Heart left ventricle (tissue), 16 donors: ENCODE data around the gene SEC61B. TPM values are rescaled to one million over a fixed set of nuclear protein-coding genes. Genes with fewer than 3 reads are reported as not detected.

Experiments used
- ATAC-seq, 4 donors: fragments of 200-7000 bp; cut with Tn5 transposase; one replicate each; pipeline ENCODE4 v1.9.1; 2020 to 2022; ENCODE audit warnings: moderate library complexity in 4 of 4, mild to moderate bottlenecking in 3 of 4, moderate number of reproducible peaks in 1 of 4
- DNase-seq, 5 donors: peaks; one replicate each; pipeline ENCODE4 v3.0.0-alpha.2; 2020
- H3K27ac ChIP-seq, 12 donors: fragments of 200-600 bp; sonication (generic) in 4 of 12; one replicate each; pipeline versions ENCODE4 v1.5.0 to v1.8.0; 2016 to 2022; ENCODE audit warnings: mild to moderate bottlenecking in 2 of 12
- H3K27me3 ChIP-seq, 9 donors: fragments of 200-600 bp; sonication (generic) in 2 of 9; one replicate each; pipeline versions ENCODE4 v1.5.1 to v1.8.0; 2016 to 2022; ENCODE audit warnings: mild to moderate bottlenecking in 3 of 9
- H3K36me3 ChIP-seq, 9 donors: fragments of 200-600 bp; sonication (generic) in 2 of 9; one replicate each; pipeline versions ENCODE4 v1.5.0 to v1.8.0; 2018 to 2022; ENCODE audit warnings: mild to moderate bottlenecking in 2 of 9
- H3K4me1 ChIP-seq, 12 donors: fragments of 200-600 bp; sonication (generic) in 4 of 12; one replicate each; pipeline versions ENCODE4 v1.5.0 to v1.8.0; 2016 to 2022; ENCODE audit warnings: mild to moderate bottlenecking in 3 of 12
- H3K4me3 ChIP-seq, 12 donors: fragments of 200-600 bp; sonication (generic) in 4 of 12; one replicate each; pipeline versions ENCODE4 v1.5.0 to v1.8.0; 2017 to 2022; ENCODE audit warnings: mild to moderate bottlenecking in 9 of 12, moderate library complexity in 4 of 12
- H3K9me3 ChIP-seq, 12 donors: fragments of 200-600 bp; sonication (generic) in 4 of 12; one replicate each; pipeline versions ENCODE4 v1.5.0 to v1.8.0; 2016 to 2022; ENCODE audit warnings: mild to moderate bottlenecking in 1 of 12
- POLR2A ChIP-seq, 2 donors: fragments of 450-650 bp; IDR thresholded peaks; one replicate each; pipeline ENCODE4 v1.6.1; 2017; ENCODE audit warnings: antibody characterized with exemption in 2 of 2, mild to moderate bottlenecking in 2 of 2, moderate library complexity in 2 of 2
- WGBS, 4 donors: extraction: QIAGEN DNeasy Blood & Tissue Kit in 2 of 4; methylation state at CpG; one replicate each; pipeline versions ENCODE4 v1.1.5 to v1.1.7; 2013 to 2018; 5-methylcytosine and 5-hydroxymethylcytosine counted together
- intact Hi-C, 10 donors: fragments of 100-400 bp; cut with DNase I; formaldehyde crosslinking; loops; one replicate each; pipeline versions ENCODE4 v1.11.1 to v1.14.2; 2022
- polyA plus RNA-seq, 2 donors: library from polyadenylated mRNA; stranded (reverse); fragments of 200-250 nt; gene quantifications; one replicate each; pipeline ENCODE4 v1.2.3, GENCODE V29; 2013
- total RNA-seq, 9 donors: library from RNA; depleted of rRNA in 2 of 9; stranded (reverse); fragments of >200 nt in 2 of 9; fragmentation: NEBNext Ultra II Directional in 3 of 9; extraction: Animal tissue kit (Norgen Biotek cat#: 25700) in 3 of 9; gene quantifications; one replicate each; pipeline versions ENCODE4 v1.1.0 to v1.2.4, GENCODE V29; 2016 to 2023
- TF ChIP-seq, protein P1 (sequence below), 12 donors: fragments of 200-600 bp; sonication (generic) in 4 of 12; IDR thresholded peaks; one replicate each; pipeline versions ENCODE4 v1.5.0 to v1.8.0; 2018 to 2022; ENCODE audit warnings: antibody characterized with exemption in 12 of 12, mild to moderate bottlenecking in 5 of 12
- donor health status: ischemic (EF 13 %, LVEDD 7.1; RV severe dilation, severe dysfunction).
- donor health status: healthy with polysubstance abuse.
- donor health status: DM: no; HTN: yes; CAD: no.
- donor health status: DM: no; HTN: no; CAD: no.
- donor health status: ischemic (EF 25% LVEDD 6.9; RV normal size, moderate dysfunction).
- donor health status: ischemic (EF 25% LVEDD 5.7; RV mildly dilated, moderate dysfunction).
- donor health status: healthy.
- donor health status: DM: yes; HTN: yes; CAD: no.
- donor health status: ischemic (EF 35%, LVEDD 5.7; RV mildly dilated, moderate dysfunction).
- donor health status: nonischemic (EF 11% LVEDD 7.7; RV severe dilation, severe dysfunction).
- donor health status: DM: yes; HTN: yes; CAD: no.
- donor health status: PGD.
- donor health status: ischemic (EF 29% LVEDD 5.4; RV normal size, mild dysfunction).
- donor health status: nonischemic (EF 23%, LVEDD 6.1; RV moderate dilation, normal function).

Gene SEC61B
- total and polyA plus RNA-seq, 11 donors, result 29.9 to 165 (median 40.6) TPM

DNA sequence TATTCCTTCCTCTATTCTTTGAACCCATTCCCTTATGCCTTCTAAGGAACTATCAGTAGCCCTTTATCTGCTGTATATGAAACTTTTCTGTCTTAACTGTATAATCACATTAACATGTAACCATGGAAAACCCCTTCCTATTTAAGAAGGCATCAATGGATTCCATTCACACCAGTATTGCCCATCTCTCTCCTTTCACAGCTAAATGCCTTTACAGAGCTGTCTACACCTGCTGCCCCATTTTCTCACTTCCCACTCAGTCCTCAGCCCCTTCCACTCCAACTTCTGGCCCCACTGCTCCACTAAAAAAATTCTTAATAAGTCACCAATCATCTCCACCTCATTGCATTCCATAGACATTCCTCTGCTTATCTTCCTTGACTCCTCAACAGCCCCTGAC lies 50.8 kb downstream of the SEC61B start:
- H3K9me3 ChIP-seq, result no peaks in the 10 kb centered on the region
- H3K4me3 ChIP-seq, result no peak overlapping the region
- intact Hi-C loops, result no loop called here
- DNase-seq (no peak), ATAC-seq (no peak)
- TF ChIP-seq, protein P1, sequence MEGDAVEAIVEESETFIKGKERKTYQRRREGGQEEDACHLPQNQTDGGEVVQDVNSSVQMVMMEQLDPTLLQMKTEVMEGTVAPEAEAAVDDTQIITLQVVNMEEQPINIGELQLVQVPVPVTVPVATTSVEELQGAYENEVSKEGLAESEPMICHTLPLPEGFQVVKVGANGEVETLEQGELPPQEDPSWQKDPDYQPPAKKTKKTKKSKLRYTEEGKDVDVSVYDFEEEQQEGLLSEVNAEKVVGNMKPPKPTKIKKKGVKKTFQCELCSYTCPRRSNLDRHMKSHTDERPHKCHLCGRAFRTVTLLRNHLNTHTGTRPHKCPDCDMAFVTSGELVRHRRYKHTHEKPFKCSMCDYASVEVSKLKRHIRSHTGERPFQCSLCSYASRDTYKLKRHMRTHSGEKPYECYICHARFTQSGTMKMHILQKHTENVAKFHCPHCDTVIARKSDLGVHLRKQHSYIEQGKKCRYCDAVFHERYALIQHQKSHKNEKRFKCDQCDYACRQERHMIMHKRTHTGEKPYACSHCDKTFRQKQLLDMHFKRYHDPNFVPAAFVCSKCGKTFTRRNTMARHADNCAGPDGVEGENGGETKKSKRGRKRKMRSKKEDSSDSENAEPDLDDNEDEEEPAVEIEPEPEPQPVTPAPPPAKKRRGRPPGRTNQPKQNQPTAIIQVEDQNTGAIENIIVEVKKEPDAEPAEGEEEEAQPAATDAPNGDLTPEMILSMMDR (IDR thresholded peaks at IDR 0.05), result no peak
- no peak for TF ChIP-seq POLR2A (IDR thresholded peaks at IDR 0.05)
- no peaks in the 10 kb centered on the region for H3K27me3 ChIP-seq
- no peaks in the 10 kb centered on the region for H3K36me3 ChIP-seq
- no peak overlapping the region for H3K27ac ChIP-seq
- no peaks in the 10 kb centered on the region for H3K4me1 ChIP-seq

DNA sequence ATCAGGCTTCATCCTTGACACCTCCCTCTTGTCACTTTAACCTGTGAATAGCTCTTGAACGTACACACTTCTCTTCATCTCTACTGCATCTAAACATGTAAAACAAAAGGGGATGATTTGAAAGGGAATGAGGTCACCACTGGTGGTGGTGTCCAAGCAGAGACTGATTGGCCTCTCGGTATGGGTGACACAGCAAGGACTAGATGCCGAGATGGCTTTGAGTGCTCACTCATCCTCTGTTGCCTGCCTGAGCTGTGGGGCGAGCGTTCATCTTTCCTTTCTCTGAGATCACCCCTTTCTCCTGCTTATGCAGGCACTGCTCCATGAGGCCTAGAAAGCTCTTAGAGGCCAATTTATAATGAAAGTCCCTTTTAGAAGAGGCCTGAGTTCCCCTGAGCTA lies 51.9 kb downstream of the SEC61B start:
- no peaks in the 10 kb centered on the region for H3K36me3 ChIP-seq
- H3K4me3 ChIP-seq, result no peak overlapping the region
- ATAC-seq (no peak), DNase-seq (no peak)
- H3K27ac ChIP-seq, result no peak overlapping the region
- WGBS, 4 donors, result 91 to 94% (median 93%) methylated on average over 5 of the region's 5 CpGs
- H3K4me1 ChIP-seq, result no peaks in the 10 kb centered on the region
- H3K9me3 ChIP-seq, result no peaks in the 10 kb centered on the region
- intact Hi-C loops, result no loop called here
- TF ChIP-seq, protein P1 (IDR thresholded peaks at IDR 0.05), result no peak
- TF ChIP-seq POLR2A (IDR thresholded peaks at IDR 0.05), result no peak
- no peaks in the 10 kb centered on the region for H3K27me3 ChIP-seq

DNA sequence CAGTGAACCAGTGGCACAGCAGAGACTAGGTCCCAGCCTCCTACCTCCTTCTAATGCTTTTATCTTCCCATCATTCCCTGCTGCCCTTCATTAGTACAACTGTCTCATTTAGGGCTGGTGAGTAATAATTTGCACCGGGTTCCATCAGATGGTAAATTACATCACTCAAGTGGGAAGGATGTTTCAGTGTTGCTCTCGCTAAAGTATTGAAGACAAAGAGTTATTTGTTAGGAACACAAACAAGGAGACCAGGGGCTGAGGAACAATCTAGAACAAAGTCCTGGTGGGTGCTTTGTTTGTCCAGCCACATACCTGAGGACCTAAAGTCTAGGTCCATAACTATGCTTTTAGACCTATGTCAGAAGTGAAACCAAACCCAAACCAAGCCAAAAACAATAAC lies 52.4 kb downstream of the SEC61B start:
- intact Hi-C loops, result no loop called here
- ATAC-seq (no peak), DNase-seq (no peak)
- Histone ChIP-seq H3K9me3 (no peaks in the 10 kb centered on the region), H3K27ac (no peak overlapping the region), H3K4me1 (no peaks in the 10 kb centered on the region), H3K36me3 (no peaks in the 10 kb centered on the region), H3K27me3 (no peaks in the 10 kb centered on the region), H3K4me3 (no peak overlapping the region)
- 48 to 52% (median 49%) methylated on average over 2 of the region's 2 CpGs for WGBS, 4 donors
- no peak for TF ChIP-seq POLR2A (IDR thresholded peaks at IDR 0.05)
- TF ChIP-seq, protein P1 (IDR thresholded peaks at IDR 0.05), result no peak

Other genes with a start within 250 kb of the SEC61B start
- gene TGFBR1, start 117.2 kb upstream of the SEC61B start, total RNA-seq, result 10 to 100 TPM in 8 of 9 donors, 1 to 10 TPM in 1; 8.5 to 41.0 (median 14.7) TPM
- 1 to 10 TPM; 3.8 to 7.6 TPM for gene TGFBR1, start 117.2 kb upstream of the SEC61B start, polyA plus RNA-seq
- 10 to 100 TPM; 13.0 to 21.6 (median 14.8) TPM for gene ALG2, start 340 bp upstream of the SEC61B start, total RNA-seq
- 10 to 100 TPM in 1 of 2 donors, 1 to 10 TPM in 1; 8.7 to 17.2 TPM for gene ALG2, start 340 bp upstream of the SEC61B start, polyA plus RNA-seq